Chondrocyte (in vitro differentiated cells): Measurements from ENCODE around the gene RNF157. TPM values are rescaled to one million over a fixed set of nuclear protein-coding genes. Genes with fewer than 3 reads are reported as not detected.

ENCODE experiments used
- DNase-seq: peaks from one replicate; pipeline ENCODE4 v3.0.0; 2021; ENCODE audit warnings: mixed read lengths, low spot score
- H3K27ac Mint-ChIP-seq: one replicate; pipeline ENCODE4 v1.8.0; 2021; ENCODE audit warnings: mild to moderate bottlenecking, moderate library complexity, mixed read lengths; ENCODE audit not compliant: unreplicated experiment
- H3K27me3 Mint-ChIP-seq: 2 replicates; pipeline ENCODE4 v1.8.0; 2021; ENCODE audit warnings: low read depth, mixed read lengths
- H3K36me3 Mint-ChIP-seq: 2 replicates; pipeline ENCODE4 v1.8.0; 2021; ENCODE audit warnings: low read depth, mixed read lengths
- H3K4me1 Mint-ChIP-seq: 2 replicates; pipeline ENCODE4 v1.8.0; 2021; ENCODE audit warnings: low read depth, mild to moderate bottlenecking, mixed read lengths
- H3K4me3 Mint-ChIP-seq: one replicate; pipeline ENCODE4 v1.8.0; 2021; ENCODE audit warnings: mild to moderate bottlenecking, moderate library complexity, mixed read lengths; ENCODE audit not compliant: unreplicated experiment
- H3K9me3 Mint-ChIP-seq: 2 replicates; pipeline ENCODE4 v1.8.0; 2021; ENCODE audit warnings: low read depth, mixed read lengths
- CTCF ChIP-seq: fragments of 200-600 bp; sonication (generic); IDR thresholded peaks from 2 replicates; pipeline ENCODE4 v1.5.0; 2021; ENCODE audit warnings: antibody characterized with exemption, mild to moderate bottlenecking, moderate library complexity
- total RNA-seq: library from RNA; stranded (reverse); gene quantifications from 3 replicates; pipeline ENCODE4 v1.2.1, GENCODE V29; 2021

The RNF157 gene
- total RNA-seq, 1 donor from 2014 or later = 1.5 TPM

- TF ChIP-seq CTCF = no peak
- Mint-ChIP-seq H3K9me3 (no peaks in the 10 kb centered on the region), H3K27ac (no peak overlapping the region), H3K36me3 (peaks cover 4% of the 10 kb centered on the region), H3K4me1 (peaks cover 5% of the 10 kb centered on the region), H3K27me3 (no peaks in the 10 kb centered on the region), H3K4me3 (no peak overlapping the region)
- DNase-seq = no peak
Measured at GRCh38 chr17:76276069-76276431, 35.8 kb upstream of the RNF157 start.

GRCh38 chr17:76275382-76276068 is 35.2 kb upstream of the RNF157 start:
- TF ChIP-seq CTCF = no peak
- Mint-ChIP-seq H3K36me3 (peaks cover 4% of the 10 kb centered on the region), H3K4me1 (peaks cover 5% of the 10 kb centered on the region), H3K27me3 (no peaks in the 10 kb centered on the region), H3K4me3 (no peak overlapping the region), H3K27ac (no peak overlapping the region), H3K9me3 (no peaks in the 10 kb centered on the region)
- no peak for DNase-seq

GRCh38 chr17:76274112-76274956 is 34.0 kb upstream of the RNF157 start:
- Mint-ChIP-seq H3K27ac (no peak overlapping the region), H3K4me3 (no peak overlapping the region), H3K4me1 (peaks cover 5% of the 10 kb centered on the region), H3K9me3 (no peaks in the 10 kb centered on the region), H3K27me3 (no peaks in the 10 kb centered on the region), H3K36me3 (peaks cover 4% of the 10 kb centered on the region)
- no peak for DNase-seq
- TF ChIP-seq CTCF = no peak

- no peak for DNase-seq
- H3K36me3 Mint-ChIP-seq = peaks cover 4% of the 10 kb centered on the region
- H3K4me1 Mint-ChIP-seq = peaks cover 5% of the 10 kb centered on the region
- H3K27ac Mint-ChIP-seq = no peak overlapping the region
- no peak overlapping the region for H3K4me3 Mint-ChIP-seq
- no peak for TF ChIP-seq CTCF
- no peaks in the 10 kb centered on the region for H3K9me3 Mint-ChIP-seq
- no peaks in the 10 kb centered on the region for H3K27me3 Mint-ChIP-seq
Measured at GRCh38 chr17:76273445-76274111, 33.3 kb upstream of the RNF157 start.
